HG03159 (cell line): ENCODE measurements around the gene NEK11.

Experiments
- ATAC-seq: cut with Tn5 transposase; IDR thresholded peaks from one replicate; pipeline ENCODE4 v1.9.1; 2021; ENCODE audit warnings: mild to moderate bottlenecking, moderate library complexity; ENCODE audit not compliant: unreplicated experiment

NEK11 gene, protein sequence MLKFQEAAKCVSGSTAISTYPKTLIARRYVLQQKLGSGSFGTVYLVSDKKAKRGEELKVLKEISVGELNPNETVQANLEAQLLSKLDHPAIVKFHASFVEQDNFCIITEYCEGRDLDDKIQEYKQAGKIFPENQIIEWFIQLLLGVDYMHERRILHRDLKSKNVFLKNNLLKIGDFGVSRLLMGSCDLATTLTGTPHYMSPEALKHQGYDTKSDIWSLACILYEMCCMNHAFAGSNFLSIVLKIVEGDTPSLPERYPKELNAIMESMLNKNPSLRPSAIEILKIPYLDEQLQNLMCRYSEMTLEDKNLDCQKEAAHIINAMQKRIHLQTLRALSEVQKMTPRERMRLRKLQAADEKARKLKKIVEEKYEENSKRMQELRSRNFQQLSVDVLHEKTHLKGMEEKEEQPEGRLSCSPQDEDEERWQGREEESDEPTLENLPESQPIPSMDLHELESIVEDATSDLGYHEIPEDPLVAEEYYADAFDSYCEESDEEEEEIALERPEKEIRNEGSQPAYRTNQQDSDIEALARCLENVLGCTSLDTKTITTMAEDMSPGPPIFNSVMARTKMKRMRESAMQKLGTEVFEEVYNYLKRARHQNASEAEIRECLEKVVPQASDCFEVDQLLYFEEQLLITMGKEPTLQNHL

DNA sequence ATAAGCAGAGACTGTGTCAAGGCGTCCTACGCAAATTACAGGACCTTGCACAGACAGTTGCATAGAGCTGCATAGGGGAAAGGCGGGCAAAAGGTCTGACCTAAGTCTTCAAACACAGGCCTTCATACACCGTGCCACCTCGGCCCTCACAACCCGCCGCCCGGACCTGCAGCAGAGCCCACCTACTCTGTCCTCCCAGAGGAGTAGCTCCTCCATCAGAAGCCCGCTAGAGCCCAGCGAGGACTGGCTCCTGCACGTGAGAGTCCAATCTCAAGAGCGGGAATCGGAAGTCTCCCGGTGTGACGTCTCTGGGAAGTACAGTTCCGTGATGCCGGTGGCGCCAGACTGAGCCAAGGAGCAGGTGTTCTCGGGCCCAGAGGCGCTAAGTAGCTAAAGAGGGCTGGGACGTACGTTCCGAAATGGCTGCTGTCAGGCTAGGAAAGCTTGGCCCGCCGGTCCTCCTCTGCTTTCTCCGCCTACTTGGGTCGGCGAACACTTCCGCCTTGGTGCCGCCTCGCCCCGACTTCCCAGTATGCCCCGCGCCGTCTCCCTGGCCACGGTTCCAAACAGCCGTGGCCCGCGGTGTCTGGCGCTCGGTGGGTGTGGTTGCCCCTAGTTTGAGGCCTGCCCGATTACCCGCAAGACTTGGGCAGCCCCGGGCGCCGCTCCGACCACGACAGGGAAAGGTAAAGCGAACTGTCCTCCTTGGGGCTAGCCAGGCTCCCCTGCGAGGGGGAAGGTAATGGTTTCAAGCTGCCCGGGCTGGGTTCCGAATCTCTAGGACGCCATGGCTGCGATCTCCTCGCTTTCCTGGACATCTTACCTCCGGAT lies at the start of gene NEK11, which contains the start of gene ASTE1:
Gene NEK11 (plus strand): TSS at position 557 of the 831 bp plus-strand sequence. CDS start 2,832 bp downstream, outside the sequence.
Gene ASTE1 (minus strand): TSS at position 505 of the 831 bp plus-strand sequence. CDS start 1,519 bp downstream, outside the sequence.
- peak; percentile 98 for ATAC-seq

DNA sequence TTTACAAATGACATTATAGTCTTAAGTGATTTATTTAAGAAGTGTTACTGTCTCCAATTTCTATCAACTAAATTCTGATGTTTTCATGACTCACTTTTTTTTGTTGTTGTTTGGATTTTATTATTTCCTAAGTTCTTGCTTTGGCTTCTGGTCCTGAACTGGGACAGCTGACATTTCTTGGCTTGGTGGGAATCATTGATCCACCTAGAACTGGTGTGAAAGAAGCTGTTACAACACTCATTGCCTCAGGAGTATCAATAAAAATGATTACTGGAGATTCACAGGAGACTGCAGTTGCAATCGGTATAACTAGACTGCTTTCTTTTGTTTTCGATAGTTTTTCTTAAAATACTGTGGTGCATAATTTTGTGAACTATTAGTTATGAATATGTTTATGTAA lies 47.6 kb upstream of the NEK11 start:
- ATAC-seq, result no peak

DNA sequence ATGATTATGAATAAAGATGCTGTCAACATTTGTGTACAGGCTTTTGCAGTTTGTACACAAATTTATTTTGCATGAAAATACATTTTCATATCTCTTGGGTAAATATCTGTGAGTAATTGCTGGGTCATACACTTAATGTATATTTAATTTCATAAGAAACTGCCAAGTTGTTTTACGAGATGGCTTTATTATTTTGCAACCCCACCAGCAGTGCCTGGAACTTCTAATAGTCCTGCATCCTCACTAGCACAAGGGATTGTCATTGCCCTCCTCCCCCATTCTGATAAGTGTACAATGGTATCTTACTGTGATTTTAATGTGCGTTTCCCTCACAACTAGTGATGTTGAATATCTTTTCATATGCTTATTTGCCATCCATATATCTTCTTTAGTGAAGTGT lies 45.2 kb upstream of the NEK11 start:
- no peak for ATAC-seq

DNA sequence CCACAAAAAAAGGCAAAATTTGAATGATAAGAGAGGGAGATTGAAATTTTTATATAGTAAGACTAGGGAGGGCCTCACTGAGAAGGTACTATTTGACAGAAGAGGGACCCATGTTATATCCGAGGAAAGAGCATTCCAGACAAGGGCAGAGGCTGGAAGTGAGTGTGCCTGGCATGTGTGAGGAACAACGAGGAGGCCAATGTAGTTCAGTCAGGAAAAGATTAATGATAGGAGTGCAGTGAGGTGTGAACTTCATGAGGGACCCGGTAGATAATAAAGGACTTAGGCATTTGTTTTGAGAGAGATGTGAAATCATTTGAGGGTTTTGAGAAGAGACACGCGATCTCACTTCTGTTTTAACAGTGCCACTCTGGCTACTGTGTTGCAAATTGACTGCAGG lies 36.4 kb upstream of the NEK11 start:
- ATAC-seq, result no peak

DNA sequence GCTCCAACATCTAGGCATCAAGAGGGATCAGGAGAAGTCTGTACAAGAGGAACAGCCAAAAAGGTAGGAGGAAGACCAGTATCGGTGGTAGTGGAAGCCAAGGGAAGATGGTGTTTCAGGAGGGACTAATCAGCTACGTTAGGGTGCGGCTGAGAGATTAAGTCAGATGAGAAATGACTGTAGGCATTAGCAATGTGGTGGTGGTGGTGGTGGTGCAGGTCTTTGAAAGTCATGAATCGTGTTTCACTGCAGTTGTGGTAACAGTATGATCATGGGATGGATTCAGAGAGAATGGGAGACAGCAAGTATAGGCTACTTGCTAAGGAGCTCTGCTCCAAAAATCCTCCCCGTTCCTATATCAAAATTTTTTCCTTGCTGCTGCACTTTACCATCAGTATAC lies 35.6 kb upstream of the NEK11 start:
- no peak for ATAC-seq

DNA sequence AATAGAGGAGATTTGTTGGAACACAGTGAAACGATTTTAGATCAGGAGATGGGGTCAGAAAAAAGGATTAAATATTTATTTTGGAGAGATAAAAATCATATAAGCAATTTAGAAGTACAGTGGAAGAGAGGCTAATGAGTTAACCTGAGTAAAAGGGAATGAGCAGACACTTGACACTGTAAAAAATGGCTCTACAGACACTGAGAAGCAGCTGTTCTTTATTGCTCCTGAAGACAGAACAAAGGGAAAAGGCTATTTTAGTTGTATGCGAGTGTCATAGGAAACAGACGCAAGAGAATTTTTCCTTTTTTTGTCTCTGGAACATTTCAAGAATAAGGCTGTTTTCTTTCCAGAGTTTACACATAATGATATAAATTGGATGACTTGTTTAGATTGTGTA lies 34.3 kb upstream of the NEK11 start:
- ATAC-seq, result no peak

DNA sequence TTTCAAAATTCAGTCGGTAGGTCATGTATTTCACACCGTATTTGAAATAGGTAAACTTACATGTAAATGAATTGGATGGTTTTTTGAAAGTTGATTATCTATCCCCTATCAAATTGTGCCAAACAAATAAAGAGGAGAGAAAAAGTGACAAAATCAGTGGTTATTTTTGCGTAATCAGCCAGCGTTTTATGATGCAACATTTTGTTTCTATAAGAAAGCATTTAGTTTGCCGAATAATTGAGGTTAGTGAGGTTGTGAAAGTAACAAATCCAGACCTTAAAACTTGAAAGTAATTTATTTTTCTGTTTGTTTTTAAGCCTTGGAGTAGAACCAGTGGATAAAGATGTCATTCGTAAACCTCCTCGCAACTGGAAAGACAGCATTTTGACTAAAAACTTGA lies 29.4 kb upstream of the NEK11 start:
- ATAC-seq, result no peak

DNA sequence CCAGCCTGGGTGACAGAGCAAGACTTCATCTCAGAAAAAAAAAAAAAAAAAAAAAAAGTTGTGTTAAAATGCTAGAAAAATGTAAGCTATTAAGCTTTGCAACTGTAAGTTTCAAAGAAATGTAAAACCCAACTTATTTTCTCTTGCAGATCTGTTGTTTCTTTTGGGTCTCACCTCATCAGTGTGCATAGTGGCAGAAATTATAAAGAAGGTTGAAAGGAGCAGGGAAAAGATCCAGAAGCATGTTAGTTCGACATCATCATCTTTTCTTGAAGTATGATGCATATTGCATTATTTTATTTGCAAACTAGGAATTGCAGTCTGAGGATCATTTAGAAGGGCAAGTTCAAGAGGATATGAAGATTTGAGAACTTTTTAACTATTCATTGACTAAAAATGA lies 25.6 kb upstream of the NEK11 start:
- ATAC-seq, result no peak

DNA sequence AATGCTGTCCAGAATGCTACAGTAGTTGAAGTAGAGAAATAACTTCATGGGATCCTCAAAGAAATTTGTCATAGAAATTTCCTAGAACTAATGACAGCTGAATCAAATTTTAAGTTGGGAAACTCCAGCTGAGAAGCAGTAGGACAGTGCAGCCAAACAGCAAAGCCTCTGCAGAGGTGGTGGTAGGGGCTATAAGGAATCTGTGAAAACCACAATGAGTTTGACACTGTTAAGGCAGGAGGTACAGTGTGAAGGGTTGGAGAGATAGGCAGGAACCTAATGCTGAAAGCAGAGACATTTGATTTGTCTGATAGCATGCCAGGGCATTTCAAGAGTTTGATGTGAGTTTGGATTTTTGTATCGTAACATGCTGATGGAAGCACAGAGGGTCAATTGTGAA lies 22.1 kb upstream of the NEK11 start:
- no peak for ATAC-seq

DNA sequence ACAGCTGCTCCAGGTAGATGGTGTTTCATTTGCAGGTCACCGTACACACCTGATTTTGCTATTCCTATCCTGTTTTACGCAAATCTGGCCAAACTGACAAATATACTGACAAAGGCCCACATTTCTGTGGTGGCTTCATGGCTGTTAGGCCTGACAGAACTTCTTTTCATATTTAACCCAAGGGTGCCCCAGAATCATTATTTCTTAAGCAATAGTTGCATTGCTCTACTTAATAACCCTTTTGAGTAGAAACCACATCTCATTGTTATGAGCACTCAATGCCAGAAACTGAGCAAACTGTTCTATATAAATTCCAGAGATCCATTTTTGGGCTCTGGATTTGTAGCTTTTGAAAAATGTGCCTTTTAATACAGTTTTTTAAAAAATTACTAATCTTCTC lies 19.4 kb upstream of the NEK11 start:
- no peak for ATAC-seq

DNA sequence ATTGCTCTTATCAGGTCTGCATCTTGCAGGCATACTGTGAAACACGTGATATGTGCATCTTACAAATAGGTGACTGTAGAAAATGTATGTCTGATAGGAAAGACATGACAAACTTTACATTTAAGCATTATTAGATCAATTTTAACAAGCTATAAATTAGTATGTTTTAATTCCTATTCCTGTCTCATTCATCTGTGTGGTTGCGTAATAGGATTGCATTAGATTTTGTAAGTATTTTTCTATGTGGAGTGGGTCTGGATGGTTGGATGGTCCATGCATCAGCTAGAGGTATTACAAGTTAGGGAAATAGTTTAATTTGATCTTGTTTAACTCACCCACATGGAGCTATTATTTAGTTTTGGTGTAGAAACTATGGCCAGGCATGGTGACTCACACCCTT lies 18.9 kb upstream of the NEK11 start:
- no peak for ATAC-seq

DNA sequence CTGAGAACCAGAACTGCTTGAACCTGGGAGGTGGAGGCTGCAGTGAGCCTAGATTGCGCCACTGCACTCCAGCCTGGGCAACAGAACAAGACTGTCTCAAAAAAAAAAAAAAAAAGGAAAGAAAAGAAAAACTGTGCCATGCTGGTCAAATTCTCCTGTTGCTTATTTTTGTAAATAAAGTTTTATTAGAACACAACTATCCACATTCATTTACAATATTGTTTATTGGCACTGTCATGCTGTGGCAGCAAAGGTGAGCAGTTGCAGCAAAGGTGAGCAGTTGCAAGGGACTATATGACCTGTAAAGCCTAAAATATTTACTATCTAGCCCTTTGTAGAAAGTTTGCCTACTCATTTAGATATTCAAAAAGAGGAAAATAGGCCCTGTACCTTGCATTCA lies 18.4 kb upstream of the NEK11 start:
- no peak for ATAC-seq

DNA sequence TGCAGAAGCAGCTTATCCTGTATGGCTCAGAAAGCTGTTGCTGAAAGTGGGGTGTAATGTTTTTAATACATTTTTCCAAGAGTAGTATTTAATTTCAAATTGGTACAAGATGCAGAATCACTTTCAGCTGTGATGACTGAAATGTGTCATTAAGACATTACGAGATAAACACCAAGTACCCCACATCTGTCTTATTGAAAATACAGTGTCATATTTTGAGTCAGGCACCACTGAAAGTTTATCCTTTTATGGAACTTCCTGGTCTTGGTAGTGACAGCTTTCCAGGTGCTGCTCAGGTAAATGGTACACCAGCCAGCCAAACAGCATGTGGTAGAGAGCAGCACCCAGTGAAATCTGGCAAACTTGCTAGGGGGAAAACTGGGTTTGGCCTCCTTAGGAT lies 17.0 kb upstream of the NEK11 start:
- ATAC-seq, result no peak

DNA sequence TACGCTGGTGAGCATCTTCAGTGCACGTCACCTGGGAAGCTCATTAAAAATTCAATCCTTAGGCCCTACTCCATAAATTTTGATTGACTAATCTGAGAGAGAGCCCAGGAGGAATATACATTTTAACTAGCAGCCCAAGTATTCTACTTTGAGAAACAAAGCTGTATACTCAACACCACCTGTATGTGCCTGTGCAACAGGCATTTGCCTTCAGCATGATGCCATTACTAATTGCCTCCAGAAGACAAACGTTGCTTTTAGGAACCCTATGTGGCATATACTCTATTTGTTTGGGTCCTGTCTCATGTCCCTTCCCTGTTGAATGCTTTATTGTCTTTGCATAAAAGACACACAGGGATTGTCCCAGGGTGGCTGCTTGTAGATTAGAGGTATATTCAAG lies 7.7 kb upstream of the NEK11 start:
- no peak for ATAC-seq

DNA sequence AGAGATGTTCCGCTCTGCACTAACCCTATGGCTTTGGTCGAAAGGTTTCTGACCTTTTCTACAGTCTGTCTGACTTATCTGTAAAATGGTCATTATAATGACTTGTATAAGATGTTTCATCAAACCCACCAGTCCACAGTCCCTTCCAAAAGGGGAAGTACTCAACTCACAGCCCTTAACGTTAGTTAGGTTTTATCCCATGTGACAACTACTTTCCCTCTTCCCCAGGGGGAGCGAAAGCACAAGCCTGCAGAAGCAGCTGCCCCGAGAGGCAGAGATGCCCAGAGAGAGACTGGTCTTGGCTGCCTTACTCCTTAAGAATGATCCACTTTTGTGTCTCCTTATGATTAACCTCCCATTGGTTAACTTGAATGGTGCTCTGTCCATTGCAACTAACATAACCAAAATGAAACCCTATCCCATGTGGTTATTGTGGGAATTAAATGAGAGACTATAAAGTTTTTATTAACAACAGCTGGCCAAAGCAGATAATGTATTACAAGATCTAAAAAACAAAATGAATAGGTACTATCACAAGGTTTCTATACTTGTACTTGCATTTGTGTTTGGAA lies 6.5 kb upstream of the NEK11 start:
- peak; percentile 63 for ATAC-seq

DNA sequence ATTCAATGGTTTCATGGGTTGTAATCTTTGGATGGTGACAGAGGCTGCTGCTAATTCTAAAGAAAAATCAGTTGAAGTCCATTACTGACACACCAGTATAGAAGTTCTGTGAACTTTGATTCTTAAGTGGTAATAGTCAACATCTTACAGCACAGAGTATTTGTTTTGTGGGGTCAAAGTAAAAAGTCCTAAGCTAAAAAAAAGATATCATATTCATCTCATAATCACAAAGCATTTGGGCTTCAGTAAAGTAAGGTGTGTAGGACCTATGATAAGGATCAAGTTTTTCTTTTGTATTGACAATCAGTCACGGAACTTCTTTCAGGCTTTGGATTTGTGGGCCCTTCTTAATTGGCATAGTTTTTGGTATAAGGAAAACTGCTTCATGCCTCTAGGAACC lies 1.1 kb upstream of the NEK11 start:
- ATAC-seq, result no peak

DNA sequence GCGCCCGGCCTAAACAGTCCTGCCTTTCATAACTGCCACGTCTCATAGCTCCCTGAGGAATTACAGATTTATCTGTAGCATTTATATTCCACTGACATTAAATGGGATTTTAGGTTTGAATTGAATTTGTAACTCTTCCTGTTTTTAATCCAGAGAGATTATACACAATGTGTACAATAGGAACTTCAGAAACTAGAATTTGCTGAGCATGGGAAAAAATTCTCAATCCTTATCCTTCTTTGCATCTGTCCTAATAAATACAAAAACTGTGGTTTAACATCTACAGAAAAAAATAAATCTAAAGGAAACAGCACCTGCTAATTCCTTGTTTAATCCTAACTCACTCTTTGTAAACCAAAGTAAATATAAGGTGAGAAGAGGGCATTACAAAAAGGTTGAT lies 2.2 kb downstream of the NEK11 start:
- no peak for ATAC-seq

DNA sequence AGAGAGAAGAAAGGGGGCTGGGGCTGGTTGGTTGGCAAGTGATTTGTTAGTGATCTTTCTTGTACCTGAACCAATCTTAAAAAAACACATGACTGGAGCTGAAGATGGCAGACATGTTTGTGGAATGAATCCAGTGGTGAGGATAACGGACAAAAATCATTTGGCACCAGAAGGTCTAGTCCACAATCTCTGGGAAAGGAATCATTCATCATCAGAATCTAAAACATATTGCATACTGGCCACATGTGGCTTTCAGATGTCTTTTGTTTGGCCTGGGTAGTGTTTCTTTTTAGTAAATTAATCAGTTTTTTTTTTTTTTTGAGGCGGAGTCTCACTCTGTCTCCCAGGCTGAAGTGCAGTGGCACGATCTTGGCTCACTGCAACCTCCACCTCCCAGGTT lies 5.0 kb downstream of the NEK11 start:
- no peak for ATAC-seq

DNA sequence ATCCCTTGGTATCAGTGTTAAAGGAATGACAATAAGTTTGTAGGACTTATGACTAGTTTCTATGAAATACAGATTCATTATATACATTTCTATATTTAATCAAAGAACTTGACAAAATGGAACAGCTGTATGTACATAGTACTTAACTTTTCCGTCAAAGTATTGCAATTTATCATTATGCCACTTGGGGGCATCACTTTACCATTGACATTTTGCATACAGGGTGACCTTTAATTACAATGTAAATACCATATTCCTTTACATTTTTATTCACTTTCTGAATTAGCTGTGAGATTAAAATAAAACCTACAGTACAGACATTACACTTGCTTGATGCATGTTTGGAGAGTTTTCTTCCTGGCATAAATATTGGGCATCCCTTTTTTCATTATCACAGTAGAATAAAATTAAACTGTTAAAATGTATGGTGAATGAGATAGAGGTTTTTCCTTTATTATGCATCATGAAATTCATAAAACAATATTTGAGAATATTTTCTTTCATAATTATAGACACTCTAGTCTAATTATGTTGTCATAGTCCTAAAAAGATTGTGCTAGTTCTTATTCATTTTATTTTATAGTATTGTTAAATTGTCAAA lies 6.9 kb downstream of the NEK11 start:
- ATAC-seq, result peak; percentile 72

DNA sequence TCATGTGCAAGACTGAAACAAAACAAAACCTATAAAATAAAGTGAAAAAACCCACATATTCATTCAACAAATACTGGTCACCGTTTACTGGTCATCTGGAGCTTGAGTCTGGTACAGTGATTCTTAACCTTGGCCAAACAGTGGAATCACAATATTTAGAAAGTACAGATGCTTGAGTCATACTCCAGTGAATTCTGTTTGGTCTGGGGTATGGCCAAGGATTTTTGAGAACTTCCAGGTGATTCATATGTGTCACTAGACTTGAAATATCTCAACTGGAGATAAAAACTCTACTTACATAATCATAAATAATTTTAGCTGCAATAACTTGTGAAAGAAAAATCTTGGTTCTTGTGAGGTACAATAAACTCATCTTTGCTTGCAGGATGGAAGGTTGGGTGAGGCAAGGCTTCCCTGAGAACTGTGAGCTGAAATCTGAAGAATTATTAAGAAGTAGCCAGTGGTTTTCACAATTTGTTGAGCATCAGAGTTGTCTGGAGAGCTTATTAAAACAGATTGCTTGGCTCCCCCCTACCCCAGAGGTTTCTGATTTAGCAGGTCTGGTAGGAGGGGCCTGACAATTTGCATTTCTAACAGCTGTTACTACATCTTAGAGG lies 9.6 kb downstream of the NEK11 start:
- no peak for ATAC-seq
